Ramos (cell line): Measurements from ENCODE around the gene CCDC83.
"Not testable (repeated sequence)": the region's sequence is repeated elsewhere in the genome, so short reads cannot be mapped to it uniquely, and the experiment has no call there.

Experiments
- in situ Hi-C: fragments of 300-500 bp; cut with MboI; formaldehyde crosslinking; loops from one replicate; pipeline ENCODE4 v1.14.3; 2022; ENCODE audit warnings: low sequenced_read_pairs; ENCODE audit not compliant: unreplicated experiment

The CCDC83 gene

DNA sequence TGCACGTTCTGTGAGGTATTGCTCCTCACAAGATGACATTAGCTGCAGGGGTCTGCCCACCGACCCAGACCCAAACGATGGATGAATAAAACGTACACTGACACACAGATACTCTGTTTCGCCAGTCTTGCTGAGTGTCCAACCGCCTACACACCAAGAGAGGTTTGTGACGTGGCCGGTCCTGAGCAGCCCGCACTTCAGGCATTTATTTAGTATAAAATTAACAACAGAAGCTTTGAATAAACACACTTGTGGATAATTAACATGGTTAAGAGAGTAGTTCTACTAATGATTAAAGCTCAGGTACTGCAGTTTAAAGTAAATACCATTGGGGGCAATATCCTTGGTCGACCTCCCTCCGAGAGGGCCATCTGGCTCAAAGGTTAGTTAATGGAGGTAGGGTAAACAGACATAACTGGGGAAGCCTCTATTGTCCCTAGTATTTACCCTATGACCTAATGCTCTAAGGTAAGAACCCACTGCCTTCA, 75.7 kb downstream of the CCDC83 start:
- in situ Hi-C loops, result no loop called here

DNA sequence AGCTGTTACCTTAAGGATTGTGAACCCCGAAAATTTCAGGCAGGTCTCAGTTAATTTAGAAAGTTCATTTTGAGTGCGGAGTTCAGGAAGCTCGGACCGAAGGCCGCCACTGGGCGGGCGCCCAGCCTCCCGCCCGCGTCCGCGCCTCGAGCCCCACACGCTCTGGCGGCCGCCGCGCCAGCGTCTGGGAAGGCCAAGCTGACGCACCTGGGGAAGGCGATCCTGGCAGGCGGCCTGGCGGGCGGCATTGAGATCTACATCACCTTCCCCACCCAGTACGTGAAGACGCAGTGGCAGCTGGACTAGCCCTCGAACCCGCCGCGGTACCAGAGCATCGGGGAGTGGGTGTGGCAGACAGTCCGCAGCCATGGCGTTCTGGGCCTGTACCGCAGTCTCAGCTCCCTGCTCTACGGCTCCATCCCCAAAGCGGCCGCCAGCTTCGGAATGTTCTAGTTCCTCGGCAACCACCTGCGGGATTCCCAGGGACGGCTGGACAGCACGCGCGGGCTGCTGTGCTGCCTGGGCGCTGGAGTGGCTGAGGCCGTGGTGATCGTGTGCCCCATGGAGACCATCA, 79.5 kb downstream of the CCDC83 start:
- in situ Hi-C loops, result no loop called here

DNA sequence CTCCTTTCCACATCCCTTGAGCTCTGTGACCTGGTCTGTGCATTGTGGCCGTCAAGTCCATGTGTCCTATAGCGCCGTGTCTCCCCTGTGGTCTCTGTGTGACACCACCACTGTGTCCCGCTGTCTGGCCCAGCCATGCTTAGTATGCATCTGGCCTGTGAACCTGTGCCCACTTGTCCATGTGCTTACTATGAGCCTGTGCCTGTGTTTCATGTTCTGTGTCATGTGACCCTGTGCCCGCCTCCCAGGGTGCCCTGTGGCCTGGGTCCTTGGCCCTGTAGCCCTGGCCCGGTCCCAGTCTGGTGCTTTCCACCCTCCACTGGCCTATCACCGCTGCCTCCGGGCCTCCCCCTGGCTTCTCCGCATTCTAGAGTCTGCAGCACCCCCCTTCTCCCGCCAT, 80.6 kb downstream of the CCDC83 start:
- in situ Hi-C loops, result no loop called here

DNA sequence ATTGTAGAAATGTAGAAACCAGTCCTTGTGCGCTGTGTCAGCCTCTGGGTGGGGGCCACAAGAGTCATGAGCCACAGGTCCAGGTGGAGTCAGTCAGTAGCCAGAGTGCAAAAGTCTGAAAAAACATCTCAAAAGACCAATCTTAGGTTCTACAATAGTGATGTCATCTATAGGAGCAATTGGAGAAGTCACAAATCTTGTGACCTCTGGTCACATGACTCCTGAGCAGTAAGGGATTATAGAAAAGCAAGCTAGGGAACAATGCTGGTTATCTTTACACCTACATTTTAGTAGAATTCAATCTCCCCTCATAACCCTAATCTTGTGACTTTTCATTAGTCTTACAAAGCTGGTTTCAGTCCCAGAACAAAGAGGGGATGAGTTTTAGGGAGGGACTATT, 82.7 kb downstream of the CCDC83 start:
- in situ Hi-C loops, result no loop called here

DNA sequence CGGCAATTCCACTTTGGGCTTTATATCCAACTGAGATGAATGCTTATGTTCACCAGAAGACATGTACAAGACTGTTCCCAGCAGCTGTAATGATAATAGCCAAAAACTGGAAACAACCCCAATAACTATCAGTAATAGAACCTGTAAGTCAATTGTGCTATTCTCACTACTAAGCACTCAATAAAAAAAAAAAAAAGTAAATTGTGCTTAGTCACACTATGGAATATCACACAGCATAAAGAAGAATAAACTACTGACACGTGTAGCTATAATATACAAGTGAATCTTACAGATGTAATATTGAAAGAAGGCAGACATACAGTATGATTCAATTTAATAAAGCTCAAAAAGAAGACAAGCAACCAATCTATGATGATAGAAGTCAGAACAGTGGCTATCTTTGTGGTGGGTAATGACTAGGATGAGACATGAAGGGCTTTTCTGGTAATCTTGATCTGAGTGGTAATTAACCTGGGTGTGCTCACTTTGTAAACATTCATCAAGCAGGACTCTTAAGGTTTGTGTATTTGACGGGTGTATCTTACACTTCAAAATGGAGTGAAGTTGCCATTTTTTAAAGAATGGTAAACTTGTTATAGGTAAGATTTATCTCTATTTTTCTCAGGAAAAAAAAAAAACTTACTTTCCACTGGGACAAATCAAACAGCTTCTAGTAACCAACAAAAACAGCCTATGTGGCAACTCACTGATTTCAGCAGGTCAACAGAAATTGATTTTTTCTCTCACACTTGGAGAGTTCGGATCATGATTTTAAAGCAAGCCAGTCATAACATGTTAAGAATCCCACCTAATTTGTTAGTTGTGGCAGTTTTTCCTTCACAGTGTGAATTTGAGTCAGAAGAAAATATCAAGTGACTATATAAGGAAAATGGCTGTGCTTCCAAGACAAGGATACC, 84.2 kb downstream of the CCDC83 start:
- in situ Hi-C loops, result no loop called here

DNA sequence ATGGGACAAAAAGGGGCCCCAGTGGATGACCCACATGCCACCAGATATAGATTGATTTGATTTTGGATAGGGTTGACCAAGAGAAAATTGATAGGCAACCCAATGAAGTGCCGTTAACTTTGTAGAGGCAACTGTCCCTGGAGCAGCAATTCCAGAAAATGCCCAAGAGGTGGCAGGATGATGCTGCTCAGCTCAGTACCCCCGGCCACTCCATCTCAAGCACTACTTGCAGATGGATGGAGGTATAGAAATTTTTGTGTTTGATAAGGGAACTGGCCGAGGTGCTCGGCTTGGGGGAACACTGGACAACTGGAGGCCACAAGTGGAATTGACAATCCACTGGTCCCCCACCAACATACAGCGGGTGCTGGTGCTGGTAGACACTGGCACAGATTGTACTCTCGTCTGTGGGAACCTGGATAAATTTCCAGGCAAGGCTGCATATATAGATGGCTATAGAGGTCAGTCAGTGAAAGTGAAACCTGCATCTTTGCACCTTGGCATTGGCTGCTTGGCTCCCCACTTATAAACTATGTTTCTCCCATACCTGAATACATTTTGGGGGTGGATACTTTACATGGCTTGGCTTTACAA, 86.3 kb downstream of the CCDC83 start:
- in situ Hi-C loops, result no loop called here

DNA sequence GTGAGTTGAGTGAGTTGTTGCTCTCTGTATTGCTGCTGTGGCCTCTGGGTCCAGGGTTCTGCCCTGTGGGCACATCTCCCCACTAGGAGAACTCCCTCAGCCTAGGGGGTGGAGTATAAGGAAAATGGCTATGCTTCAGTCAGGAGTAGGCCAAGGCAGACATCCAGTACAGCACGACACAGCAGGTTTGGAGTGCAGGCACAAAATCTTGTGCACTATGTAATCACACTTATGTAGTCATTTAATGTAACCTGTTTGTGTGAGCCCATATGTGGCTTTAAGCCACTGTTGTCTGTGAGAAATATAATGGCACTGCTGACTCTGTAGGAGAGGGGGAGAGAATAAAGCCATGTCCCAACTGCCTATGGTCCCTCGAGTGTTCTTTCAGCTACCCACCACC, 90.1 kb downstream of the CCDC83 start:
- in situ Hi-C loops, result no loop called here

DNA sequence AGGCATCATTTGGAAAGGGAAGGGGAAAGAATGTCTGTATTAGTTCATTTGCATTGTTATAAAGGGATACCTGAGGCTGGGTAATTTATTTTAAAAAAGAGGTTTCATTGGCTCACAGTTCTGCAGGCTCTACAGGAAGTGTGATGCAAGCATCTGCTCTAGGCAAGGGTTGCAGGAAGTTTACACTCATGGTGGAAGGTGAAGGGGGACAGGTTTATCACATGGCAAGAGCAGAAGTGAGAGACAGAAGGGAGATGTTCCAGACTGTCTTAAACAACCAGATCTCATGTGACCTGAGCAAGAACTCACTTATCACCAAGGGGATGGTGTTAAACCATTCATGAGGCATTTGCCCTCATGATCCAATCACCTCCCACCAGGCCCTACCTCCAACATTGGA, 90.6 kb downstream of the CCDC83 start:
- in situ Hi-C loops, result no loop called here

DNA sequence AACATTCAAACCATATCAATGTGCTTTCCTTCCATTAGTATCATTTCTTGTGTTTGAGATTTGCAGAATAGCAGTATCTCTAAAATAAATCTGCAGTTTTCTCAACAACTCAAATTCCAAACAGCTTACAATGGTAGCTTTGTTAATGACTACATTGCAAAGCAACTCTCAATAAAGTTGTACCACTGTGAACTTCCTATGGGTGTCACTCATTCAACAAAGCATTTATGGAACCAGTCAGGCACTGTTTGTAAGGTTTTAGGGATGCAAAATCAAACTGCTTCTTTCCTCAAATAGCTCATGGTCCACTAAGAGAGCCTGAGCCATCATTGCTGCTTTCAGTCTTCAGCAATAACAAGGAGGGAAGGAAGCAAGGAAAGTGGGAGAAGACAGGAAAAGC, 91.0 kb downstream of the CCDC83 start:
- in situ Hi-C loops, result no loop called here

DNA sequence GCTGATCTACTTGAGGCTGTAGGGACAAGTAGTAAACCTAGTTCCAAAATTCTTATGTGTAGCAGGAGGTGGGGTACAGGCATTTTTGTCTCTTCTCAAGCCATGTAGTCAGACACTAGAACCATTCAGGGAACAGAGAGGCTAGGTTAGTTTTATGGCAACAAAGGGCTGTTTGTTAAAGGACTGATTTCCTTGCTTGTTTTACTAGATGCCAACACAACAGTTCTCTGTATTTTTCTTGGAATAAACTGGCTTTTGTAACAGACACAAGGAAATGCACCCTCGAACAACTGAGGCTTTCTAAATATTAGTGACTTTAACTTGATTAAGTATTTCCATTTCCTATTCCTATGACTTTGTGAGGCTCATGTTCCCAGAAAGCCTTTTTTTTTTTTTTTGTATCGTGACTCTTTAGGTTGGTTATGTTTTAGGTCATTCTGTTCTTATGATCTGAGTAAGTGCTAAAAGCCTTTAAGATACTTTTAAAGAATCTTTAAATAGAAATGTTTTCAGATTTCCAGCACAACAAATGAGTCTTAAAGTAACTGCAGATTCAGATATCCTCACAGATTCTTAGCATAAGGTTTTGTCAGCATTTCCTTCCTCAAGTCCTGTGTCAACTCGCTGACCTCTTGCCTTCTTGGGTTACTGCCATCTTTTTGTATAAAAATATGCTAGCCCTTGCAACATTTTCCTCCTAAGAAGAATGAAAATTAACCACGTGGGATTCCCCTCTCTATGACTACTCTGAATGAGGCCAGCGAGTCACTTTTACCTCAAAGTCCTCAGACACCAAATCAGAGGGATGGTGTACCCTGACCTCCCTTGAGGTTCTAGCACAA, 92.5 kb downstream of the CCDC83 start:
- in situ Hi-C loops, result no loop called here

DNA sequence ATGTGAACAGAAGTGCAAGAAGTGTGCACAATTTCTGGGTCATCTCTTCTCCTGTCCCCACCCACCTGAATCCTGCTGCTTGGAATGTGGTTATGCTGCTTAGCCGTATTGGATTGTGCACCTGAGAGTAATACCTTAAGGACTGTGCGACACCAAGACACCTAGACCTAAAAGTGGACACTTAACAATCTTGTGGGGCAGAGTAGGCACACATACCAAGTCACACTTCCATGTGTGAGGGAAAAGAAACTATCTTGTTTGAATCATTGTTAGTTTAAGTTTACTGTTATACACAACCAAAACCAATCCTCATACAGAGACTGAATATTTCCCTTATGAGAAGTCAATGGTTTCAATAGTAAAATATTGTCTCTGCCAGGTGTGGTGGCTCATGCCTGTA, 93.7 kb downstream of the CCDC83 start:
- in situ Hi-C loops, result no loop called here

DNA sequence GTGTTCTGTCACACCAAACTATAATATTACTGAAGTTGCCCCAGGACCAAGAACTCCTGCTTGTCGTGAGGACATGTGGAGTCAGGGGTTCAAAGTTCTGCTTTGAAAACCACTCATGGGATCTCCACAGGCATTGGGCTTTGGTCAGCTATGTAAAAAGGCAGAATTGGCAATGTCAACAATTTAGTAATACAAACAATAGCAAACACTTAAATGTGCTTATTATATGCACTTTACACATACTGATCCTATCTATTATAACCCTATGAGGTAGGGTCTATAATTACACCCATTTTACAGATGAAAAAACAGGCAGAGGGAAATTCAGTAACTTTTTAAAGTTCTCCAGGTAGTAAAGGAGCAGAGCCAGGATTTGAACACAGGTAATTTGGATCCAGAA, 94.6 kb downstream of the CCDC83 start:
- in situ Hi-C loops, result no loop called here

DNA sequence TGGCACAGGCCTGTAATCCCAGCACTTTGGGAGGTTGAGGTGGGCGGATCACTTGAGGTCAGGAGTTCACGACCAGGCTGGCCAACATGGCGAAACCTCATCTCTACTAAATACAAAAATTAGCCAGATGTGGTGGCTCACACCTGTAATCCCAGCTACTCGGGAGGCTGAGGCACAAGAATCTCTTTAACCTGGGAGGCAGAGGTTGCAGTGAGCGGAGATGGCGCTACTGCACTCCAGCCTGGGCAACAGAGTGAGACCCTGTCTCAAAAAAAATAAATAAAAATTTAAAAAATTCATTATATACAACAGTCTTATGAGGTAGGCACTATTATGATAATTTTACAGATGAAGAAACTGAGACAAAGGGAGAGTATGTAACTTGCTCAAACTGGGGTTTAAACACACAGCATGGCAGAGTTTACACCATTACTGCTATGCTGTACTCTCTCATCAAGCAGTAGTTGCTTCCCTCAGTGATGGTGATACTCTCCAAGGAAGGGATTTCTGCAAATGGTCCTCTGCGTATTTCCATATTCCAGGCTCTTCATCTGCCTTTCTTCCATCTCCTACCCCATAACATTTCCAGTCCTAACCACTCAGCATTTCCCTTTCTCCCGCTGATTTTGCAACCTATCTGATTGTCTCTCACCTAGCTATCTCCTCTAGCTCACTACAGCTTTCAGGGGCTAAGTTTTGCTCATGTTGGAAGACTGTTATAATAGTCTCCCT, 95.3 kb downstream of the CCDC83 start:
- in situ Hi-C loops, result no loop called here

DNA sequence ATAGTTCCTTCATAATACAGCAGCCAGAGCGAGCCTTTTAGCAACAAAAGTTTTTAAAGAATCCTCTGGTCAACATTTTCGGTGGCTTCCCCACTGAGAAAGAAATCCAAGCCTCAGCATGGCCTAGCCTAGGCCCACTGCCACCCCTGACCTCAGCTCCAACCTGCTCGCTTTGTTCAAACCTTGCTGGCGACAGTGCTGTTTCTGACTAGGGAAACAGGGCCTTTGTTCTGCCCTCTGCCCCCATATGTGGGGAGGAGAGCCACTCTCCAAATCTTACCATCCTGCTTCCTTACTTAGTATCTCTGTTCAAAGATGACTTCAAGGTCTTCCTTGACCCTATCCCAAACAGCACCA, 95.8 kb downstream of the CCDC83 start:
- in situ Hi-C loops, result no loop called here

DNA sequence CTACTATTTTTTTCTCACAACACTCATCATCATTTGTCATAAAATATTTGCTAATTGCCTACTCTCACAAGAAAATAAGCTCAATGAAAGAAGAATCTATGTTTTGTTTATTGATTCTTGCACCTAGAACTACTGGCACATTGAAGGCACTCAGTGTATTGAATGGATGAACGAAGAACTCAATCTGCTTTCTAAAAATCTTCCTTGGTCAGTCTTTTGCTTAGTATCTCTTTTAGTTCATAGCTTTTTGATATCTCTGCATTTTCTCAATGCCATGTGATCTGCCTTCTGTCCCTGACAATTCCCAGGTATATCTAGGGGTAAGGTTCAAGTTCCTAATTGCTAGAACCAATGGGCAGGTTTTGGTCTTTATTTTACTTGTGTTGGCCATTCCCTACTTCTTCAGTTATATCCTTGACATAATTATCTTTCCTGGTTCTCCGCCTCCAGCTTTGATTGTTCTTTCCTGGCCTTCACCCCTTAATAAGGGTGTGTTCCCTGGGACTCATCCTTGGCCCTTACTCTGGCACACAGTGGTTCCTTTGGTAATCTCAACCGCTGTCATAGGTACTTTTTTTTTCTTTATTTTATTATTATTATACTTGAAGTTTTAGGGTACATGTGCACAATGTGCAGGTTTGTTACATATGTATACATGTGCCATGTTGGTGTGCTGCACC, 96.4 kb downstream of the CCDC83 start:
- in situ Hi-C loops, result no loop called here

DNA sequence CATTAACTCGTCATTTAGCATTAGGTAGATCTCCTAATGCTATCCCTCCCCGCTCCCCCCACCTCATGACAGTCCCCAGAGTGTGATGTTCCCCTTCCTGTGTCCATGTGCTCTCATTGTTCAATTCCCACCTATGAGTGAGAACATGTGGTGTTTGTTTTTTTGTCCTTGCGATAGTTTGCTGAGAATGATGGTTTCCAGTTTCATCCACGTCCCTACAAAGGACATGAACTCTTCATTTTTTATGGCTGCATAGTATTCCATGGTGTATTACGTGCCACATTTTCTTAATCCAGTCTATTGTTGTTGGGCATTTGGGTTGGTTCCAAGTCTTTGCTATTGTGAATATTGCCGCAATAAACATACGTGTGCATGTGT, 96.9 kb downstream of the CCDC83 start:
- in situ Hi-C loops, result not testable (repeated sequence)

DNA sequence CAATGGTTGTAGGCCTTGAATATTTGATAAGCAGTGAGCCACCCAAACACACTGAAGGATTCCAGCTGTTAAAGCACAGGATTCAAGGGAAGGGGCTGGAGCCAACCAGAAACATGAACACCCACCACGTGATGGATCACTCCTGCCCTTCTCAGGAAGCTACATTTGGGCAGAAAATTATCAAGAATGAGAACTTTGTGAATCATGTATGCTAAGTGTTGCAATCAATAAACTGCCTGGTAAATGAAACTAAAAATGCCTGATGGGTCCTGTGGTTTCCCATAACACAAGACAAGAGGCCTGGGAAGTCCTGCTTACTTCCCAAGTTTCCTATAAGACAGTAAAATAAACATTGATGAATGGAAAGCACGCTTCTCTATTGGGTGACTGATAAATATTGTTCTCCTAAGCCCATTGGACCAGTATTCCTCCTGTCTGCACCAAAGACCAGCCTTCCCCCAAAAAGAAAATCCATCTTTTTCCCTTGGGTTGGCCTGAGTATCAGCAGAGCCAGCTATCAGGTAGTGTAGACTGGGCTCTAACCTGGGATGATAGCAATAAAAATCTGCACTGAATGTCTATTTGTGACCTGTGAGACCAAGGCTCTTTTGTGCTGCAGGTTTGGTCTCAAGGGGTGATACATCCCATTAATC, 98.4 kb downstream of the CCDC83 start:
- in situ Hi-C loops, result no loop called here

DNA sequence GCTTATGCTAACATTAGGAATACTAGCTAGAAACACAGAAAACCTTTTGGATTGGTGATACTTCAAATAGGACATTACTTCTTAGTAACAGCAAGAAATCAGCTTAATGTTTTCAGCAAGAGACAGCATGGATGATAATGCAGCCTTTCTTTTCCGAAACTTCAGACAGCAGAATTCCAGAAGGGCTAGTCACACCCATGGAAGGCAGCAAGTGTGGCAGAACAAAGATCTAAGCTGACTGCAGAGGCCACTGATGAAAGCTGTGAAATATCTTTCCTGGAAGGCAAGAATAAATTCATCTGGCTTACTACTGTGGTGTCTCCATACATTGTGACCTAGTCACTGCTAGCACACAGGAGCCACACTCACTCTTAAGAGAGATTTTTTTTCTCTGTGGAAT, 100.3 kb downstream of the CCDC83 start:
- in situ Hi-C loops, result no loop called here

DNA sequence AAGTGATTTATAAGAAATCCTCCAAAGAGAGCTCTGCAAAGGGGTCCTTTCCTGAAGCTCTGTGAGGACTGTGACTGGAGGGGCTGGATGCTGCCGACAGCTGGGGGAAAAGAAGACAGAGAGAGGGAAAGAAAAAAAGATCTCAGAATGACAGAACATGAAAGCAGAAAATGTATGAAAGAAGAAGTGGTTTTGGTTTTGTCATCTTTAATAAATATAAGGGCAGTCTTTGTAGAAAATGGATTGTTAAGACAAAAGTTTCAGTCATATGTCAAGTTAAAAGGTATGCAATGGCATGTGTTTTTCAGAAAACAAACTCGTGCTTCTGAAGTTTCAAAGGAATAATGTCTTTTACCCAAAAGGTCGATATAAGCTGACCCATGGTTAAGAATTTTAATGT, 105.5 kb downstream of the CCDC83 start:
- in situ Hi-C loops, result no loop called here
